ENCODE results near the gene ANKS1B.

Gene ANKS1B

GRCh38 chr12:99009654-99010296, 975.0 kb downstream of the ANKS1B start:
- H3K27me3 ChIP-seq (ENCODE audit: control insufficient read depth, insufficient read depth, low read length): no peaks in the 10 kb centered on the region
- H2AFZ ChIP-seq: no peak overlapping the region
- no peak for TF ChIP-seq CTCF (IDR thresholded peaks at IDR 0.05)
- H3K4me3 ChIP-seq (ENCODE audit: low read depth, low read length): no peak overlapping the region
- H3K36me3 ChIP-seq (ENCODE audit: control insufficient read depth, insufficient read depth, low read length): no peaks in the 10 kb centered on the region
- H3K4me1 ChIP-seq: no peaks in the 10 kb centered on the region
- H3K9ac ChIP-seq: no peak overlapping the region
- H3K9me3 ChIP-seq (ENCODE audit: control insufficient read depth, low read length): no peaks in the 10 kb centered on the region
- H3K27ac ChIP-seq: no peak overlapping the region
- no peak overlapping the region for H3K4me2 ChIP-seq (ENCODE audit: low read length)
- H3K79me2 ChIP-seq: no peaks in the 10 kb centered on the region

- no peak for TF ChIP-seq CTCF (IDR thresholded peaks at IDR 0.05)
- H3K79me2 ChIP-seq: no peaks in the 10 kb centered on the region
These were observed 979.1 kb downstream of the ANKS1B start for GRCh38 chr12:99005601-99006000.

DNA sequence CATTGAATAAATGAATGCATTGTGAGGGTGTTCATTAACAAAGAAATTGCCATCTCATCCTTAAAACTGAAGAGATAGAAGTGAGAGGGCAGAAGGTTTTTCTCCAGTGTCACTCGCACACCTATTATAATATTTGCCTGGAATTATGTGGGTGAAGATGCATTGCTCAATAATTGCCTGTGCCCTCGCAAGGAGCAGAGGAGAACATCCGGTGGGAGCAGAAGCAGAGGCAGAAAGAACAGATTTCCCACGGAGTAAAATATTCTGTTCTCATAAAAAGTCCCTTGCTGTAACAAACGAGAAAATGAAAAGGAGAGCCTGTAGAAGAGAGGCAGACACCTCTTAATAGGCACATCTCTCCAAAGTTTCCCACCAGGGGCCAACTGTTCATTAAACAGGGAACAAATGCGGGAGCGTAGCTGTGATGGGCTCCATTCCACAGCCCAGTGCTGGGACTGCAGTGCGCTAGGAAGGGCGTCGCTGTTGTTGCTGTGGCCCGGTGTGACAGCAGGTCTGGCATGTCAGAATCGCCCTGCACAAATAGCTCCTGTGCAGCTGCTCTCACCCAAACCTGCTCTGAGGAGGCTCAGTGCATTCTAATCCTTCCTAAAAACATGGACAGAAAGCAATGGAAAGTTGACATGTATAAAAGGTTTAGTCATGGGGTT, 979.8 kb downstream of the ANKS1B start:
- no peaks in the 10 kb centered on the region for H3K36me3 ChIP-seq (ENCODE audit: control insufficient read depth, insufficient read depth, low read length)
- H3K4me1 ChIP-seq: no peaks in the 10 kb centered on the region
- H3K27ac ChIP-seq: no peak overlapping the region
- TF ChIP-seq CTCF (IDR thresholded peaks at IDR 0.05): no peak
- H2AFZ ChIP-seq: no peak overlapping the region
- no peak overlapping the region for H3K4me3 ChIP-seq (ENCODE audit: low read depth, low read length)
- no peak overlapping the region for H3K4me2 ChIP-seq (ENCODE audit: low read length)
- H3K9me3 ChIP-seq (ENCODE audit: control insufficient read depth, low read length): no peaks in the 10 kb centered on the region
- no peak overlapping the region for H3K9ac ChIP-seq
- H3K27me3 ChIP-seq (ENCODE audit: control insufficient read depth, insufficient read depth, low read length): no peaks in the 10 kb centered on the region
- no peaks in the 10 kb centered on the region for H3K79me2 ChIP-seq

More at GRCh38 chr12:99005601-99006000, 979.1 kb downstream of the ANKS1B start:
- Histone ChIP-seq H3K4me1 (no peaks in the 10 kb centered on the region), H3K36me3 (ENCODE audit: control insufficient read depth, insufficient read depth, low read length) (no peaks in the 10 kb centered on the region), H3K27me3 (ENCODE audit: control insufficient read depth, insufficient read depth, low read length) (no peaks in the 10 kb centered on the region), H3K4me2 (ENCODE audit: low read length) (no peak overlapping the region), H3K9me3 (ENCODE audit: control insufficient read depth, low read length) (no peaks in the 10 kb centered on the region), H3K4me3 (ENCODE audit: low read depth, low read length) (no peak overlapping the region), H2AFZ (no peak overlapping the region), H3K27ac (no peak overlapping the region), H3K9ac (no peak overlapping the region)

DNA sequence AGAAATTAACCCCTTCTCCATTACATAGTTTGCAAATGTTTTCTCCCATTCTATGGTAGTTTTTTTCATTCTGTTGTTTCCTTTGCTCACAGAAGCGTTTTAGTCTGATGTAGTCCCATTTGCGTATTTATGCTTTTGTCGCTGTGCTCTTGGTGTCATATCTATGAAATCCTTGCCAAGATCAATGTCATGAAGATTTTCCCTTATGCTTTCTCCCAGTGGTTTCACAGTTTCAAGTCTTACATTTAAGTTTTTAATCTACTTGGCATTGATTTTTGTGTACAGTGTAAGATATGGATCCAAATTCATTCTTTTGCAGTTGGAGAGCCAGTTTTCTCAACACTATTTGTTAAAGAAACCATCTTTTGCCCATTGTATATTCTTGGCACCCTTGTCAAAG, 982.0 kb downstream of the ANKS1B start:
- Histone ChIP-seq H3K9ac (no peak overlapping the region), H3K27ac (no peak overlapping the region)

More for the DNA sequence above, 982.0 kb downstream of the ANKS1B start:
- Histone ChIP-seq H3K36me3 (ENCODE audit: control insufficient read depth, insufficient read depth, low read length) (no peaks in the 10 kb centered on the region), H2AFZ (no peak overlapping the region), H3K4me3 (ENCODE audit: low read depth, low read length) (no peak overlapping the region), H3K79me2 (no peaks in the 10 kb centered on the region), H3K9me3 (ENCODE audit: control insufficient read depth, low read length) (no peaks in the 10 kb centered on the region), H3K27me3 (ENCODE audit: control insufficient read depth, insufficient read depth, low read length) (no peaks in the 10 kb centered on the region), H3K4me2 (ENCODE audit: low read length) (no peak overlapping the region), H3K4me1 (no peaks in the 10 kb centered on the region)
- TF ChIP-seq CTCF (IDR thresholded peaks at IDR 0.05): no peak

All from parathyroid adenoma (tissue), 2 donors.